ENCODE data around the gene PADI2. TPM values are rescaled to one million over a fixed set of nuclear protein-coding genes. Genes with fewer than 3 reads are reported as not detected.

PADI2 gene
- total RNA-seq (under 1 TPM in 7 of 9 donors, not detected in 2; 0.28 to 0.88 (median 0.42) TPM), polyA plus RNA-seq (under 1 TPM; 0.20 to 0.48 (median 0.46) TPM)
- long read RNA-seq, donor 1 = 0 reads
- long read RNA-seq, donor 2, partial matches to known transcripts = 0 of 1 reads
- long read RNA-seq, donor 2, other reads (novel, unspliced or antisense) = 0 of 1 reads
- long read RNA-seq, donor 3 = 0 reads
- long read RNA-seq, donor 4 = 0 reads
- long read RNA-seq, donor 5 = 0 reads
- long read RNA-seq, donor 6, partial matches to known transcripts = 0 of 1 reads
- long read RNA-seq, donor 6, other reads (novel, unspliced or antisense) = 1 of 1 reads
- long read RNA-seq, donor 7 = 0 reads
- long read RNA-seq, donor 8 = 0 reads
- long read RNA-seq, donor 9 = 0 reads
- long read RNA-seq, donor 10 = 0 reads

DNA sequence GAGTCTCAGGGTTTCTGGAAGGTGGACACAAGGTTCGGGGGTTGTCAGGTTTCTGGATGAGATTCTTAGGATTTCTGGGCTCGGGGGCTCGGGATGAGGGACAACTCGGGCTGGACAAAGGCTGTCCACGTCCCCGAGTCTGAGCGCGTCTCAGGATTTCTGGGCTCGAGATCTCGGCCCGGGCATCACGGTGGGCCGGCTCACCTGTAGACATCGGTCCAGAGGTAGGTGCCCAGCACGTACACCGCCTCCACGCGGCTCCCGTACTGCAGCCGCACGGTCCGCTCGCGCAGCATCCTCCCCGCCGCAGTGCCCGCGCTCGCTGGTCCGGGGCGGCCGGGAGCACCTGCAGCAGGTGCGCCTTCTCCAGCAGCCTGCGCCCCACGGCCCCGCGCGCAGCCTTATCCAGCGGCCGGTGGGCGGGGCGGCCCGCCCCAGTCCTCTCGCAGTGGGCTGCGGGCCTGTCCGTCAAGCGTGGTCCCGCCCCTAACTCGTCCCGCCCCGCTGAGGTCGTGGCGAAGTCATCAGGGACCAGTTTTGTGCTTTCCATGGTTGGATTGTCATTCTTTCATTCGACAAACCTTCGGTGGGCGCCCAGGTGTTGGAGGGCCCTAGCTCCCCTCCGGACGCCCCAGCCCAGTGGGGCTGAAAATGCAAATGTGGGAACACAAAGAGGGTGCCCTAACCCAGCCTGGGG, at the start of gene PADI2:
Gene PADI2, minus strand, starts transcription at position 376 of the 697 bp plus-strand sequence. Its CDS starts 80 bp downstream, at position 296.
- TF ChIP-seq, protein P1, sequence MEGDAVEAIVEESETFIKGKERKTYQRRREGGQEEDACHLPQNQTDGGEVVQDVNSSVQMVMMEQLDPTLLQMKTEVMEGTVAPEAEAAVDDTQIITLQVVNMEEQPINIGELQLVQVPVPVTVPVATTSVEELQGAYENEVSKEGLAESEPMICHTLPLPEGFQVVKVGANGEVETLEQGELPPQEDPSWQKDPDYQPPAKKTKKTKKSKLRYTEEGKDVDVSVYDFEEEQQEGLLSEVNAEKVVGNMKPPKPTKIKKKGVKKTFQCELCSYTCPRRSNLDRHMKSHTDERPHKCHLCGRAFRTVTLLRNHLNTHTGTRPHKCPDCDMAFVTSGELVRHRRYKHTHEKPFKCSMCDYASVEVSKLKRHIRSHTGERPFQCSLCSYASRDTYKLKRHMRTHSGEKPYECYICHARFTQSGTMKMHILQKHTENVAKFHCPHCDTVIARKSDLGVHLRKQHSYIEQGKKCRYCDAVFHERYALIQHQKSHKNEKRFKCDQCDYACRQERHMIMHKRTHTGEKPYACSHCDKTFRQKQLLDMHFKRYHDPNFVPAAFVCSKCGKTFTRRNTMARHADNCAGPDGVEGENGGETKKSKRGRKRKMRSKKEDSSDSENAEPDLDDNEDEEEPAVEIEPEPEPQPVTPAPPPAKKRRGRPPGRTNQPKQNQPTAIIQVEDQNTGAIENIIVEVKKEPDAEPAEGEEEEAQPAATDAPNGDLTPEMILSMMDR (IDR thresholded peaks at IDR 0.05) = no peak
- no peak for TF ChIP-seq POLR2A (IDR thresholded peaks at IDR 0.05)
- peaks cover 17% of the 10 kb centered on the region for H3K27me3 ChIP-seq
- peak; percentile 42 to 70 (median 51) for DNase-seq

DNA sequence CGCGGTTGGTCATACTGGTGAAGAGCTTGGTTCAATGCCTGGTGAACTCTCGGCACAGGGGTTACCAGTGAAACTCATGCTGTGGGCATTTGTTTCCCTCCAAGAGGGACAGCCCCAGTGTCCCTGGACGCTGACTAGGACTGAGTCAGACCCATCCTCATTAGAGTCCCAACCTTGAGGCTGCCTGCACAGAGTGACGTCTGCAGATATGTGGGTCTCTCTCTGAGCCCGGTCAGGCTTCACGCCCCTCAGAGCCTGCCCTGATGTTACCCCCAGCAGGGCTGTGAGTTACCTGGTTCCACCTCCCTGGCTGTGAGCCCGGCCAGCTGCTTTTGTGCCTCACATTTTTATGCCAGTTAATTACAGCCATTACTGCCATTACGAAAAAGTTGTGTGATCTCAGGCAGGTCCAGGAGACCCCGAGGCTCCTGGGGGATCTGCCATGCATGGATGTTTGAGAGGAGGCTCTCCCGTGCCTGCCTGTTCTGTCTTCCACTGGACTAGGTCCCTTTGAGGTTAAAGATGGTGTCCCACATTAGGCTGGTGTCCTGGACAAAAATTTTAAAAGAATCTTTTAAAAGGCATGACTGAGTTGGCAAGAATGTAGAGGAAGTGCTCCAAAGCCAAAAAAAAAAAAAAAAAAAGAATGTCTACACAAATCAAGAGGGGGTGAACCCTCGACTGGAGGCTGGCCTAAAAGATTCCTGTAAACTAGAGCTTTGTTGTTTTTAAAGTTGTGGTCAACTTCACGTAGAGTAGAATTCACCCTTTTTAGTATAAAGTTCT, 49.0 kb upstream of the PADI2 start:
- 41 to 50% (median 44%) methylated on average over 12 to 13 of the region's 13 CpGs for WGBS, 4 donors
- peak; percentile 61 to 80 (median 71) for DNase-seq
- H3K27ac ChIP-seq = peak overlapping the region in 1 of 5 donors; percentile 64
- H3K27me3 ChIP-seq = no peaks in the 10 kb centered on the region
- TF ChIP-seq POLR2A (IDR thresholded peaks at IDR 0.05) = no peak
- TF ChIP-seq, protein P1 (IDR thresholded peaks at IDR 0.05) = no peak
- intact Hi-C loops (cut with DNase I) = no loop called here
- H3K4me1 ChIP-seq (replicated peaks in 1 of 2) = peaks cover 0 to 6% of the 10 kb centered on the region in 2 donors
- H3K36me3 ChIP-seq (replicated peaks in 1 of 2) = no peaks in the 10 kb centered on the region
- no peaks in the 10 kb centered on the region for H3K9me3 ChIP-seq (replicated peaks in 1 of 3)
- no peak overlapping the region for H3K4me3 ChIP-seq

More for the DNA sequence above, at the start of gene PADI2:
- no peaks in the 10 kb centered on the region for H3K36me3 ChIP-seq (replicated peaks in 1 of 2)
- no peaks in the 10 kb centered on the region for H3K9me3 ChIP-seq (replicated peaks in 1 of 3)
- intact Hi-C loops (cut with DNase I) = no loop called here
- peak within 1 kb of the TSS in 1 of 4 donors; percentile 46 for H3K4me3 ChIP-seq
- WGBS, 4 donors = 3 to 10% (median 4%) methylated on average over 4 to 58 of the region's 58 CpGs
- no peak within 1 kb of the TSS for H3K27ac ChIP-seq
- no peaks in the 10 kb centered on the region for H3K4me1 ChIP-seq (replicated peaks in 1 of 2)

DNA sequence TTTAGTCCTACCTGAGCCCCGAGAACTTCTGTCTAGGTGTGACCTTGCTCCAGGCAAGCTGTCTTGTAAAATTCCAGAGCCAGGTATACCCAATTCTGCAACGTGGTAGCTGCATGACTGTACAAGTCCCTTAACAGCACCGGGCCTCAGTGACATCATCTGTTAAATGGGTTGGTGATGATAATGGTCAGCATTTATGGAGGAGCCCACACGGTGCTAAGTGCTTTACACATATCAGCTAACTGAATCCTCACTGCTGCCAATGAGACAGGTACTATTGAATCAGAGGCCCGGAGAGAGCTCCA, 48.5 kb upstream of the PADI2 start:
- no peak overlapping the region for H3K4me3 ChIP-seq
- H3K36me3 ChIP-seq (replicated peaks in 1 of 2) = no peaks in the 10 kb centered on the region
- H3K27ac ChIP-seq = peak overlapping the region in 1 of 5 donors; percentile 64
- H3K4me1 ChIP-seq (replicated peaks in 1 of 2) = peaks cover 0 to 6% of the 10 kb centered on the region in 2 donors
- TF ChIP-seq POLR2A (IDR thresholded peaks at IDR 0.05) = no peak
- TF ChIP-seq, protein P1 (IDR thresholded peaks at IDR 0.05) = no peak
- 54 to 70% (median 62%) methylated on average over 3 to 5 of the region's 5 CpGs for WGBS, 4 donors
- H3K27me3 ChIP-seq = no peaks in the 10 kb centered on the region
- intact Hi-C loops (cut with DNase I) = no loop called here
- no peak for DNase-seq
- H3K9me3 ChIP-seq (replicated peaks in 1 of 3) = no peaks in the 10 kb centered on the region
